Measurements from ENCODE around the gene STXBP6. TPM values are rescaled to one million over a fixed set of nuclear protein-coding genes. Genes with fewer than 3 reads are reported as not detected.
"Not testable (repeated sequence)": the region's sequence is repeated elsewhere in the genome, so short reads cannot be mapped to it uniquely, and the experiment has no call there.

STXBP6 gene
- total RNA-seq, 1 donor from 2014 or later, result 0.63 TPM

GRCh38 chr14:24940213-24940783, 109.6 kb downstream of the STXBP6 start:
- no peak for TF ChIP-seq CTCF (conservative IDR thresholded peaks at IDR 0.05; ENCODE audit: low read depth, low read length)
- DNase-seq (ENCODE audit: low read depth), result no peak

GRCh38 chr14:24938593-24938992, 111.4 kb downstream of the STXBP6 start:
- no peak overlapping the region for H3K4me3 ChIP-seq (ENCODE audit: low read depth, low read length)
- no peak for DNase-seq (ENCODE audit: low read depth)
- no peak for TF ChIP-seq CTCF (conservative IDR thresholded peaks at IDR 0.05; ENCODE audit: low read depth, low read length)

More at GRCh38 chr14:24940213-24940783, 109.6 kb downstream of the STXBP6 start:
- H3K4me3 ChIP-seq (ENCODE audit: low read depth, low read length), result no peak overlapping the region

- no peak overlapping the region for H3K4me3 ChIP-seq (ENCODE audit: low read depth, low read length)
- no peak for DNase-seq (ENCODE audit: low read depth)
- no peak for TF ChIP-seq CTCF (conservative IDR thresholded peaks at IDR 0.05; ENCODE audit: low read depth, low read length)
Observed at GRCh38 chr14:24937300-24937699, 112.6 kb downstream of the STXBP6 start.

GRCh38 chr14:24936773-24937172, 113.2 kb downstream of the STXBP6 start:
- not testable (repeated sequence) for H3K4me3 ChIP-seq (ENCODE audit: low read depth, low read length); DNase-seq (ENCODE audit: low read depth)

GRCh38 chr14:24935796-24936195, 114.2 kb downstream of the STXBP6 start:
- no peak for DNase-seq (ENCODE audit: low read depth)
- TF ChIP-seq CTCF (conservative IDR thresholded peaks at IDR 0.05; ENCODE audit: low read depth, low read length), result no peak
- H3K4me3 ChIP-seq (ENCODE audit: low read depth, low read length), result no peak overlapping the region

GRCh38 chr14:24928386-24928900, 121.5 kb downstream of the STXBP6 start:
- no peak for TF ChIP-seq CTCF (conservative IDR thresholded peaks at IDR 0.05; ENCODE audit: low read depth, low read length)
- H3K4me3 ChIP-seq (ENCODE audit: low read depth, low read length), result no peak overlapping the region
- DNase-seq (ENCODE audit: low read depth), result no peak

- H3K4me3 ChIP-seq (ENCODE audit: low read depth, low read length), result no peak overlapping the region
- no peak for TF ChIP-seq CTCF (conservative IDR thresholded peaks at IDR 0.05; ENCODE audit: low read depth, low read length)
- no peak for DNase-seq (ENCODE audit: low read depth)
Observed at GRCh38 chr14:24927809-24928208, 122.1 kb downstream of the STXBP6 start.
